Measurements from ENCODE around the gene MACF1. TPM values are rescaled to one million over a fixed set of nuclear protein-coding genes. Genes with fewer than 3 reads are reported as not detected.

The MACF1 gene
- total and polyA plus RNA-seq, 12 donors = 85.3 to 379 (median 305) TPM

DNA sequence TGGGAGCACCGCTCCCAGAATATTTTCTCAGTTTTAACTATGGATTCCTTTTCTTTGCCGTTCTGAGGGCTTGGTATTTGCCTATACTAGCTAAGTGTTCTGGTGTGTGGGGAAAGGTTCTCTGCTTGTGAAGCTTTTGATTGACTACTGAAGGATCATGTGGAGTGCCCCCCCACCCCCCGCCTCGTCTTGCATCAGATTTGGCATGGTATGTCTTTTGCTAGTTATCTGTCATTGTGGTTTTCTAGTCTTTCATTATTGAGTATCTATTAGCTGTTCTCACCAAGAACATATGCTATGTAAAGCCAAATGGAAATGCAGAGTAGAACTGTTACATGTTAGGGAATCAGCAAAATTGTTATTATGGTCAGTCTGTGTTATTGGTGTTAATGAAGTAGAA, 58.3 kb downstream of the MACF1 start:
- DNase-seq (no peak), ATAC-seq (no peak)
- H3K36me3 ChIP-seq = peaks cover 0 to 44% (median 0%) of the 10 kb centered on the region in 9 donors
- no peaks in the 10 kb centered on the region for H3K9me3 ChIP-seq
- H3K4me1 ChIP-seq = peaks cover 3 to 49% (median 21%) of the 10 kb centered on the region in 9 donors
- intact Hi-C loops (cut with DNase I) = loop anchor here in 1 of 10 donors (5.0 kb wide), 1 partner anchor 156 kb away; no protein-coding TSS in a partner anchor
- TF ChIP-seq, protein P1, sequence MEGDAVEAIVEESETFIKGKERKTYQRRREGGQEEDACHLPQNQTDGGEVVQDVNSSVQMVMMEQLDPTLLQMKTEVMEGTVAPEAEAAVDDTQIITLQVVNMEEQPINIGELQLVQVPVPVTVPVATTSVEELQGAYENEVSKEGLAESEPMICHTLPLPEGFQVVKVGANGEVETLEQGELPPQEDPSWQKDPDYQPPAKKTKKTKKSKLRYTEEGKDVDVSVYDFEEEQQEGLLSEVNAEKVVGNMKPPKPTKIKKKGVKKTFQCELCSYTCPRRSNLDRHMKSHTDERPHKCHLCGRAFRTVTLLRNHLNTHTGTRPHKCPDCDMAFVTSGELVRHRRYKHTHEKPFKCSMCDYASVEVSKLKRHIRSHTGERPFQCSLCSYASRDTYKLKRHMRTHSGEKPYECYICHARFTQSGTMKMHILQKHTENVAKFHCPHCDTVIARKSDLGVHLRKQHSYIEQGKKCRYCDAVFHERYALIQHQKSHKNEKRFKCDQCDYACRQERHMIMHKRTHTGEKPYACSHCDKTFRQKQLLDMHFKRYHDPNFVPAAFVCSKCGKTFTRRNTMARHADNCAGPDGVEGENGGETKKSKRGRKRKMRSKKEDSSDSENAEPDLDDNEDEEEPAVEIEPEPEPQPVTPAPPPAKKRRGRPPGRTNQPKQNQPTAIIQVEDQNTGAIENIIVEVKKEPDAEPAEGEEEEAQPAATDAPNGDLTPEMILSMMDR (IDR thresholded peaks at IDR 0.05) = no peak
- WGBS, 2 donors = 77 to 84% methylated on average over 4 of the region's 4 CpGs
- H3K27me3 ChIP-seq = no peaks in the 10 kb centered on the region
- no peak overlapping the region for H3K4me3 ChIP-seq
- H3K27ac ChIP-seq = no peak overlapping the region

DNA sequence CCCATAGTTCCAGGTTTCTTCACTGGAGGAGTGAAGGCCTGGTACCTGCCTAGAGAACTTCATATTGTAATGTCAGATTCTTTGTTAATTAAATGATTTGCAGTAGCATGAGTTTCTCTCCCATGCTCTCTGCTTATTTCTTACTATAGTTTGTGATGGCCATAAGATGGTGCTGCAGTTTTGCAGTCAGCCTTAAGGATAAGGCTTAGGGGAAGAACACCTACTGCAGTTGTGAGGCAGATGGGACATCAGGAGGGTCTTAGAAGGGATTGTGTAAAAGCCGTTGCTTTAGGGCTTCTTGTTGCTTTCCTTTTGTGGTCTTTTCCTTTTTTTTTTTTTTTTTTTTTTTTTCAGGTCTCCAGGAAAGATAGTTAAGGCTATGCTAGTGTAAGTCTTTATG, 61.8 kb downstream of the MACF1 start:
- Histone ChIP-seq H3K27ac (no peak overlapping the region), H3K4me3 (no peak overlapping the region), H3K4me1 (peaks cover 6 to 66% (median 48%) of the 10 kb centered on the region in 9 donors), H3K27me3 (no peaks in the 10 kb centered on the region), H3K9me3 (no peaks in the 10 kb centered on the region), H3K36me3 (peaks cover 0 to 25% (median 0%) of the 10 kb centered on the region in 9 donors)
- ATAC-seq = no peak
- DNase-seq = no peak
- intact Hi-C loops (cut with DNase I) = no loop called here
- TF ChIP-seq, protein P1 (IDR thresholded peaks at IDR 0.05) = peak in 2 of 9 donors; percentile 22 to 23
- 31 to 51% methylated on average over 1 of the region's 1 CpG for WGBS, 2 donors

DNA sequence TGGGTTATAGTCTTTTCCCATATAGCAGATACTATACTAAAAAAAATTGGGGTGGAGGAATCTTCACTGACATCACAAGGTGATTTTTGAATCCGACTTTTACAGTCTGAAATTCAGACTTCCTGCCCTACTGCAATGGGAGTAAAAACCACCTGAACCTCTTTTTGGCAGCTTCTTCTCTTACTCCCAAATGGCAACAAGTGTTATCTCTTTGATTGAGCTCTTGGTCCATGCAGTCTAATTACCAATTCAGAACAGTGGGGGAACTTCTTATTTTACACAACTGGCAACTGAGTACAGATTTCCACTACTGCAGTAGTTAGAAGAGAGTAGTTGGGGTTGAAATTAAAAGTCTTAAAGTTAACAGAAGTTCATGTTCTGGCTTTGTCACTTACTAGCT, 62.3 kb downstream of the MACF1 start:
- intact Hi-C loops (cut with DNase I) = no loop called here
- ATAC-seq (no peak), DNase-seq (no peak)
- 69 to 88% methylated on average over 1 of the region's 1 CpG for WGBS, 2 donors
- no peak overlapping the region for H3K4me3 ChIP-seq
- H3K27me3 ChIP-seq = no peaks in the 10 kb centered on the region
- TF ChIP-seq, protein P1 (IDR thresholded peaks at IDR 0.05) = no peak
- H3K27ac ChIP-seq = peak overlapping the region in 1 of 10 donors; percentile 45
- no peaks in the 10 kb centered on the region for H3K9me3 ChIP-seq
- H3K4me1 ChIP-seq = peaks cover 6 to 72% (median 51%) of the 10 kb centered on the region in 9 donors
- peaks cover 0 to 25% (median 0%) of the 10 kb centered on the region in 9 donors for H3K36me3 ChIP-seq

DNA sequence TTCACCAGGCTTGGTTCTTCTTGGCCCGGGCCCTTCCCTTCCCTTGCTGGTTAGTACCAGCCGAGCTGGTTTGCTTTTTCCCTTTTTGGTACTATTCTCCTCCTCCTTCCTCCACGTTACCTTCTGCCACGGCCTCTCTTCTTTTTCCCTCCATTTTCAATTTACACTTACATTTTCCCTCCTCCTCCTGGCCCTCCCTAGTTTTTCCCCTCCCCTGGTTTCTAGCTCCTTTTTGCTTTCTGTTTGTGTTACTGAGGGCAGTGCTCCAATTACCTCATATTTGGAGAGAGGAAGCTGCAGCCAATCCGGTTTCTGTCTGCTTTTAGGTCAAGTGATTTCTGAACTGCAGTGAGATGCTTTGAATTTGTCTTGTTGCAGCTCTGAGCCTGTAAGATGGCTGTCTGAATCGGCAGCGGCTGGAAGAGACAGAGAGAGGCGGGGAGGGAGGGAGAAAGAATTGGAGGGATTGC, 63.7 kb downstream of the MACF1 start:
- Histone ChIP-seq H3K4me3 (peak overlapping the region in 9 of 10 donors; percentile 1 to 49 (median 41)), H3K9me3 (no peaks in the 10 kb centered on the region), H3K36me3 (peaks cover 0 to 16% (median 0%) of the 10 kb centered on the region in 9 donors), H3K27me3 (no peaks in the 10 kb centered on the region), H3K4me1 (peaks cover 6 to 79% (median 65%) of the 10 kb centered on the region in 9 donors), H3K27ac (peak overlapping the region in 9 of 10 donors; percentile 18 to 76 (median 71))
- 13 to 17% methylated on average over 8 of the region's 8 CpGs for WGBS, 2 donors
- TF ChIP-seq, protein P1 (IDR thresholded peaks at IDR 0.05) = no peak
- ATAC-seq (peak; percentile 57 to 84 (median 78)), DNase-seq (peak in 1 of 2 donors; percentile 63)
- intact Hi-C loops (cut with DNase I) = no loop called here

Measured in heart right ventricle (tissue), 16 donors.